D341Med (cell line): ENCODE measurements around the gene DNASE2.

Experiments
- DNase-seq: peaks from one replicate; pipeline ENCODE4 v3.0.0; 2012; ENCODE audit warnings: low spot score

DNASE2 gene

GRCh38 chr19:12833738-12834565, 47.3 kb downstream of the DNASE2 start:
- DNase-seq: peak; percentile 95

GRCh38 chr19:12833418-12833737, 47.9 kb downstream of the DNASE2 start:
- DNase-seq: no peak

DNA sequence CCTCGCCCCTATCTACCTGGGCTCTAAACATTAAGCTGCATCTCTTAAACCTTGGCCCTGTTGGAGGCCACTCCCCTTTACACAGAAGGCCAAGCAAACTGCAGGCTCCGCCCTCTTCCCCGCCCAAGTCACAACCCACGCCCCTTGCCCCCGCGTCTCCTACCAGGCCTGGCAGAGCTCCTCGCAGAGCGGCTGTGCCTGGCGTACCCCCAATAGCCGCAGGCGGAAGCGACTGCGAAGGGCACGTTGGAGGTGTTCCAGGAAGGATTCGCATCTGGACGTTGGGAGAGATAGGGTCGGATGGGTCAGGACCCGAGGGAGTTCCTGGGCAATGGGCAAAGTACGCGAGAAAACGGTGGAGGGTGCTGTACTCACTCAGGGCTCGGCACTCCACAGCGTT, 52.8 kb downstream of the DNASE2 start:
- DNase-seq: peak; percentile 87

DNA sequence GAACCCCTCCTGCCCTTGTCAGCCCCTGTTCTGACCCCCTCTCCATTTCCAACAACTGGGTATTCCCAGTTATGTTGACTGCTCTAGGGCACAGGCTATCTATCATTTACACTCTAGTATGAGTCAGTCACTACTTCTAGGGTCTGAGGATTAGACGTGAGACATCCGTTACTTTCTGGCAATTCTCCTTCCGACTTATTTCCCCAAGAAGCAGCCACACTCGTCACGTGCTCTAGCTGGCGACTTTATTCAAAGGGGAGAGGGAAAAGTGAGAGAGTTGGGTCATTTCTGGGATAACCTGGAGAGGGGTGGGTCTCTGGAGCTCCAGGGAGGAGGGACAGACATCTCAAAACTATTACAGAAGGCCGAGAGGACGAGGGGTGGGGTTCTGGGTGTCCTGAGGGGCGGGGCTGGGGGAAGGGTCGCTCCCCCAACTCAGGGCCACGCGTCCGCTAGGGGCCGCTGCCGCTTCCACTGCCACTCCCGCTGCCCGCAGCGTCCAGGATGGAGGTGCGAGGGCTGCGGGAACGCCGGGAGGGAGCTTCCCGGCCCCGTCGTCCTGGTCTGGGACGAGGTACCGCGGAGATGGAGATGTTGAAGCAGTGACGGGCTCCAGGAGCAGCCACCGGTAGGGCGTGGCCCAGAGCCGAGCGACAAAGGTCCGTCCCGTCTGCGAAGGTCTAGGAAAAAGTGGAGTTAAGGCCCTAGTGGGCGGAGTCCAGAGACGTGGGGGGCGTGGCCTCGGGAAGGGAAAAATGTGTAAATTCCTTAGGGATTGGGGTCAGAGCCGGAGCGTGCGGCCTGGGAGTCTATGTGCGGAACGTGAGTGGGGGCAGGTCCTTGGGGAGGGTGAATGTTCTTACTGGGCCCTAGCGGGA, 55.8 kb downstream of the DNASE2 start:
- peak; percentile 91 for DNase-seq
